ENCODE results near the gene KLHDC8B. TPM values are rescaled to one million over a fixed set of nuclear protein-coding genes. Genes with fewer than 3 reads are reported as not detected.

The KLHDC8B gene
- total RNA-seq, 4 donors from 2014 or later = 53.1 to 63.6 (median 59.3) TPM

- DNase-seq (ENCODE audit: low spot score in 2 of 2) = no peak
- 0% methylated on average over 1 of the region's 1 CpG for WGBS
- Histone ChIP-seq H3K36me3 (peaks cover 18% of the 10 kb centered on the region), H3K4me3 (peak overlapping the region; percentile 80), H3K27ac (peak overlapping the region; percentile 84), H3K9me3 (no peaks in the 10 kb centered on the region), H3K4me1 (peaks cover 48% of the 10 kb centered on the region), H3K27me3 (no peaks in the 10 kb centered on the region)
- TF ChIP-seq EP300 (IDR thresholded peaks at IDR 0.05) (no peak), CTCF (IDR thresholded peaks at IDR 0.05) (no peak), POLR2AphosphoS5 (IDR thresholded peaks at IDR 0.05) (no peak)
Measured at GRCh38 chr3:49170744-49171118, 667 bp upstream of the KLHDC8B start.

- H3K27ac ChIP-seq = peak overlapping the region; percentile 84
- peaks cover 41% of the 10 kb centered on the region for H3K4me1 ChIP-seq
- peaks cover 30% of the 10 kb centered on the region for H3K36me3 ChIP-seq
- TF ChIP-seq EP300 (IDR thresholded peaks at IDR 0.05) = no peak
- no peak for TF ChIP-seq CTCF (IDR thresholded peaks at IDR 0.05)
- TF ChIP-seq POLR2A (IDR thresholded peaks at IDR 0.05) = no peak
- TF ChIP-seq POLR2AphosphoS5 (IDR thresholded peaks at IDR 0.05) = no peak
- WGBS = 9% methylated on average over 5 of the region's 7 CpGs
- H3K4me3 ChIP-seq = peak overlapping the region; percentile 80
- DNase-seq (ENCODE audit: low spot score in 2 of 2) = no peak
- H3K9me3 ChIP-seq = no peaks in the 10 kb centered on the region
- H3K27me3 ChIP-seq = no peaks in the 10 kb centered on the region
Measured at GRCh38 chr3:49171775-49172500, 540 bp downstream of the KLHDC8B start.

GRCh38 chr3:49172551-49173041, 1.2 kb downstream of the KLHDC8B start:
- 47% methylated on average over 6 of the region's 7 CpGs for WGBS
- DNase-seq (ENCODE audit: low spot score in 2 of 2) = no peak
- no peak overlapping the region for H3K27ac ChIP-seq
- H3K4me1 ChIP-seq = peaks cover 41% of the 10 kb centered on the region
- H3K27me3 ChIP-seq = no peaks in the 10 kb centered on the region
- TF ChIP-seq POLR2AphosphoS5 (IDR thresholded peaks at IDR 0.05) = no peak
- no peak for TF ChIP-seq POLR2A (IDR thresholded peaks at IDR 0.05)
- TF ChIP-seq CTCF (IDR thresholded peaks at IDR 0.05) = no peak
- no peak for TF ChIP-seq EP300 (IDR thresholded peaks at IDR 0.05)
- no peaks in the 10 kb centered on the region for H3K9me3 ChIP-seq
- H3K4me3 ChIP-seq = peak overlapping the region; percentile 80
- peaks cover 36% of the 10 kb centered on the region for H3K36me3 ChIP-seq

GRCh38 chr3:49173116-49173791, 1.9 kb downstream of the KLHDC8B start:
- 26% methylated on average over 3 of the region's 3 CpGs for WGBS
- peak overlapping the region; percentile 80 for H3K4me3 ChIP-seq
- H3K4me1 ChIP-seq = peaks cover 41% of the 10 kb centered on the region
- DNase-seq (ENCODE audit: low spot score in 2 of 2) = no peak
- peaks cover 38% of the 10 kb centered on the region for H3K36me3 ChIP-seq
- H3K27ac ChIP-seq = no peak overlapping the region
- TF ChIP-seq CTCF (IDR thresholded peaks at IDR 0.05) (no peak), POLR2A (IDR thresholded peaks at IDR 0.05) (no peak), POLR2AphosphoS5 (IDR thresholded peaks at IDR 0.05) (no peak), EP300 (IDR thresholded peaks at IDR 0.05) (no peak)
- no peaks in the 10 kb centered on the region for H3K9me3 ChIP-seq
- H3K27me3 ChIP-seq = no peaks in the 10 kb centered on the region

GRCh38 chr3:49173792-49174170, 2.4 kb downstream of the KLHDC8B start:
- TF ChIP-seq POLR2AphosphoS5 (IDR thresholded peaks at IDR 0.05) (no peak), POLR2A (IDR thresholded peaks at IDR 0.05) (no peak), CTCF (IDR thresholded peaks at IDR 0.05) (no peak), EP300 (IDR thresholded peaks at IDR 0.05) (no peak)
- WGBS = 35% methylated on average over 4 of the region's 4 CpGs
- no peak for DNase-seq (ENCODE audit: low spot score in 2 of 2)
- Histone ChIP-seq H3K4me3 (no peak overlapping the region), H3K9me3 (no peaks in the 10 kb centered on the region), H3K4me1 (peaks cover 41% of the 10 kb centered on the region), H3K27me3 (no peaks in the 10 kb centered on the region), H3K36me3 (peaks cover 39% of the 10 kb centered on the region), H3K27ac (no peak overlapping the region)
